Osteoblast (primary cell): ENCODE results near the gene TAF9B. TPM values are rescaled to one million over a fixed set of nuclear protein-coding genes. Genes with fewer than 3 reads are reported as not detected.

Experiments
- DNase-seq: peaks from one replicate; pipeline ENCODE4 v3.0.0; 2011; ENCODE audit warnings: low spot score, mixed read lengths; ENCODE audit not compliant: insufficient read length; ENCODE audit errors: missing footprints
- H2AFZ ChIP-seq: 2 replicates; pipeline ENCODE4 v1.6.0; 2011; ENCODE audit warnings: mild to moderate bottlenecking, low read length
- H3K27ac ChIP-seq: 2 replicates; pipeline ENCODE4 v1.5.1; 2011; ENCODE audit warnings: mild to moderate bottlenecking, low read depth, low read length, moderate library complexity
- H3K27me3 ChIP-seq: 2 replicates; pipeline ENCODE4 v1.6.0; 2012; ENCODE audit warnings: mild to moderate bottlenecking, control low read depth, inconsistent platforms, low read length, moderate library complexity; ENCODE audit not compliant: insufficient read depth
- H3K36me3 ChIP-seq: 2 replicates; pipeline ENCODE4 v1.5.1; 2011; ENCODE audit warnings: mild to moderate bottlenecking, low read length, control low read depth, moderate library complexity; ENCODE audit not compliant: insufficient read depth
- H3K4me1 ChIP-seq: 2 replicates; pipeline ENCODE4 v1.5.1; 2011; ENCODE audit warnings: mild to moderate bottlenecking, low read length, control low read depth, moderate library complexity; ENCODE audit not compliant: insufficient read depth
- H3K4me2 ChIP-seq: 2 replicates; pipeline ENCODE4 v1.6.0; 2011; ENCODE audit warnings: mild to moderate bottlenecking, low read length; ENCODE audit not compliant: insufficient read depth
- H3K4me3 ChIP-seq: fragments of 200-600 bp; sonication (generic); 3 replicates; pipeline ENCODE4 v1.5.1; 2012; ENCODE audit warnings: mild to moderate bottlenecking, low read length, inconsistent platforms; ENCODE audit not compliant: insufficient read depth
- H3K79me2 ChIP-seq: 2 replicates; pipeline ENCODE4 v1.6.0; 2012; ENCODE audit warnings: mild to moderate bottlenecking, low read length, control low read depth, inconsistent platforms; ENCODE audit not compliant: insufficient read depth
- H3K9me3 ChIP-seq: 2 replicates; pipeline ENCODE4 v1.5.1; 2011; ENCODE audit warnings: low read depth, low read length, control low read depth
- H4K20me1 ChIP-seq: 2 replicates; pipeline ENCODE4 v1.6.0; 2012; ENCODE audit warnings: mild to moderate bottlenecking, low read length, control low read depth; ENCODE audit not compliant: insufficient read depth
- CTCF ChIP-seq: IDR thresholded peaks from 2 replicates; pipeline ENCODE4 v1.5.1; 2011; ENCODE audit warnings: mild to moderate bottlenecking, low read depth, low read length, moderate library complexity; ENCODE audit errors: extremely low read depth
- total RNA-seq: library from RNA; depleted of rRNA; stranded (reverse); fragments of >200 nt; gene quantifications from 2 replicates; pipeline ENCODE4 v1.2.3, GENCODE V29; 2012

The TAF9B gene
- total RNA-seq, 1 donor = 20.3 TPM

- peaks cover 11% of the 10 kb centered on the region for H3K4me1 ChIP-seq
- H3K4me2 ChIP-seq = peak overlapping the region; percentile 90
- TF ChIP-seq CTCF = no peak
- no peaks in the 10 kb centered on the region for H3K9me3 ChIP-seq
- peaks cover 63% of the 10 kb centered on the region for H3K79me2 ChIP-seq
- DNase-seq = no peak
- peak overlapping the region; percentile 87 for H3K4me3 ChIP-seq
- peaks cover 4% of the 10 kb centered on the region for H3K36me3 ChIP-seq
- no peak overlapping the region for H2AFZ ChIP-seq
- peaks cover 36% of the 10 kb centered on the region for H4K20me1 ChIP-seq
- no peak overlapping the region for H3K27ac ChIP-seq
- H3K27me3 ChIP-seq = no peaks in the 10 kb centered on the region
Measured at GRCh38 chrX:78105944-78106650, 33.4 kb downstream of the TAF9B start.

- H3K79me2 ChIP-seq = peaks cover 55% of the 10 kb centered on the region
- peak; percentile 83 for DNase-seq
- peak overlapping the region; percentile 87 for H3K4me3 ChIP-seq
- peak overlapping the region; percentile 72 for H2AFZ ChIP-seq
- H3K27ac ChIP-seq = peak overlapping the region; percentile 84
- peak overlapping the region; percentile 90 for H3K4me2 ChIP-seq
- TF ChIP-seq CTCF = no peak
- no peaks in the 10 kb centered on the region for H3K27me3 ChIP-seq
- peaks cover 11% of the 10 kb centered on the region for H3K4me1 ChIP-seq
- H3K36me3 ChIP-seq = no peaks in the 10 kb centered on the region
- no peaks in the 10 kb centered on the region for H3K9me3 ChIP-seq
- peaks cover 34% of the 10 kb centered on the region for H4K20me1 ChIP-seq
Measured at GRCh38 chrX:78104447-78105176, 34.8 kb downstream of the TAF9B start.

- Histone ChIP-seq H3K4me2 (peak within 1 kb of the TSS; percentile 90), H2AFZ (peak within 1 kb of the TSS; percentile 79), H4K20me1 (peaks cover 27% of the 10 kb centered on the region), H3K27ac (peak within 1 kb of the TSS; percentile 84), H3K27me3 (no peaks in the 10 kb centered on the region), H3K9me3 (no peaks in the 10 kb centered on the region), H3K36me3 (no peaks in the 10 kb centered on the region), H3K4me1 (peaks cover 11% of the 10 kb centered on the region), H3K4me3 (peak within 1 kb of the TSS; percentile 87), H3K79me2 (peaks cover 48% of the 10 kb centered on the region)
- no peak for TF ChIP-seq CTCF
- peak; percentile 95 for DNase-seq
Measured at GRCh38 chrX:78103623-78104446, 35.6 kb downstream of the TAF9B start, which contains the start of gene PGK1. PGK1 (plus strand) TSS chrX:78104248; CDS start chrX:78104341, 93 bp downstream.
